HEK293 (cell line): ENCODE data around the gene TRIM34.

Experiments
- CTCF ChIA-PET: fragments of 350-600 bp; formaldehyde crosslinking; extraction: SDS; loops from one replicate; lab custom pipeline; 2021; ENCODE audit warnings: antibody characterized with exemption; lab: Yijun Ruan, JAX
- POLR2A ChIA-PET: fragments of 300-600 bp; formaldehyde crosslinking; extraction: SDS; loops from one replicate; lab custom pipeline; 2020; ENCODE audit warnings: antibody characterized with exemption, inconsistent platforms; lab: Yijun Ruan, JAX
- H3K27ac ChIP-seq: fragments of 200-500 bp; sonication (Bioruptor generic); 2 replicates; pipeline ENCODE4 v1.5.1; 2014; ENCODE audit warnings: low read depth, low read length, control low read depth, inconsistent platforms; ENCODE audit errors: extremely low read depth
- H3K36me3 ChIP-seq, 2 experiments: fragments of 200-500 bp in 1 of 2; sonication (Bioruptor generic) in 1 of 2; 1 replicate in 1 of 2; 2 replicates in 1 of 2; pipeline ENCODE4 v1.5.1; 2014 to 2017; ENCODE audit warnings: inconsistent platforms in 2 of 2, low read length in 2 of 2; ENCODE audit not compliant: control insufficient read depth in 2 of 2, insufficient read depth in 1 of 2
- H3K4me1 ChIP-seq: fragments of 200-500 bp; sonication (Bioruptor generic); 2 replicates; pipeline ENCODE4 v1.5.1; 2014; ENCODE audit warnings: mild to moderate bottlenecking, low read length, inconsistent platforms; ENCODE audit not compliant: control insufficient read depth, insufficient read depth
- H3K4me3 ChIP-seq: 2 replicates; pipeline ENCODE4 v1.5.1; 2011; ENCODE audit warnings: low read depth, mild to moderate bottlenecking, control low read depth, low read length, moderate library complexity
- H3K9me3 ChIP-seq: fragments of 200-500 bp; sonication (Bioruptor generic); 2 replicates; pipeline ENCODE4 v1.5.1; 2014; ENCODE audit warnings: low read depth, low read length, inconsistent platforms; ENCODE audit not compliant: control insufficient read depth, insufficient read depth
- BCL11A ChIP-seq: fragments of 450-650 bp; formaldehyde crosslinking; IDR thresholded peaks from 2 replicates; pipeline ENCODE4 v1.5.1; 2016; ENCODE audit warnings: low read depth, missing biosample characterization, missing genetic modification characterization
- HOXA7 ChIP-seq: sonication (generic); formaldehyde crosslinking; IDR thresholded peaks from 2 replicates; pipeline ENCODE4 v1.8.1; 2022; ENCODE audit warnings: missing genetic modification reagents, borderline replicate concordance
- HOXD13 ChIP-seq: sonication (generic); formaldehyde crosslinking; IDR thresholded peaks from 2 replicates; pipeline ENCODE4 v1.8.0; 2022; ENCODE audit warnings: missing genetic modification reagents, borderline replicate concordance
- IKZF3 ChIP-seq: fragments of 450-650 bp; IDR thresholded peaks from 2 replicates; pipeline ENCODE4 v1.5.0; 2018; ENCODE audit warnings: missing biosample characterization, mild to moderate bottlenecking, missing genetic modification characterization, moderate library complexity
- KLF9 ChIP-seq: fragments of 450-650 bp; formaldehyde crosslinking; IDR thresholded peaks from 2 replicates; pipeline ENCODE4 v1.5.1; 2016; ENCODE audit warnings: missing biosample characterization, missing genetic modification characterization, low read depth
- MZF1 ChIP-seq: fragments of 450-650 bp; formaldehyde crosslinking; IDR thresholded peaks from 2 replicates; pipeline ENCODE4 v1.5.1; 2017; ENCODE audit warnings: missing biosample characterization, missing genetic modification characterization, borderline replicate concordance
- PBX3 ChIP-seq: sonication (generic); formaldehyde crosslinking; IDR thresholded peaks from 2 replicates; pipeline ENCODE4 v1.8.1; 2022; ENCODE audit warnings: mild to moderate bottlenecking, moderate library complexity, missing genetic modification reagents
- TRIM28 ChIP-seq: IDR thresholded peaks from 2 replicates; pipeline ENCODE4 v1.6.1; 2011; ENCODE audit warnings: low read length, control low read depth, borderline replicate concordance
- ZBTB26 ChIP-seq: fragments of 450-650 bp; formaldehyde crosslinking; optimal IDR thresholded peaks from 2 replicates; pipeline ENCODE3; 2016; ENCODE audit warnings: missing biosample characterization, mild to moderate bottlenecking, missing genetic modification characterization
- ZBTB44 ChIP-seq: fragments of 450-650 bp; IDR thresholded peaks from 2 replicates; pipeline ENCODE4 v1.5.1; 2018; ENCODE audit warnings: missing biosample characterization, mild to moderate bottlenecking, missing genetic modification characterization
- ZNF146 ChIP-seq: fragments of 450-650 bp; formaldehyde crosslinking; IDR thresholded peaks from 2 replicates; pipeline ENCODE4 v1.5.1; 2016; ENCODE audit warnings: missing biosample characterization, missing genetic modification characterization
- ZNF274 ChIP-seq, 2 experiments: fragments of 200-500 bp in 1 of 2; fragments of 450-650 bp in 1 of 2; sonication (Bioruptor generic) in 1 of 2; formaldehyde crosslinking in 1 of 2; IDR thresholded peaks; 2 replicates each; pipeline versions ENCODE4 v1.5.1 to v1.6.1; 2014 to 2016; ENCODE audit warnings: borderline replicate concordance in 1 of 2, inconsistent platforms in 1 of 2, low read length in 1 of 2, missing biosample characterization in 1 of 2, missing genetic modification characterization in 1 of 2
- ZNF302 ChIP-seq: fragments of 450-650 bp; formaldehyde crosslinking; IDR thresholded peaks from 2 replicates; pipeline ENCODE4 v1.5.1; 2016; ENCODE audit warnings: missing biosample characterization, missing genetic modification characterization, low read depth
- ZNF324 ChIP-seq: fragments of 450-650 bp; formaldehyde crosslinking; IDR thresholded peaks from 2 replicates; pipeline ENCODE4 v1.5.1; 2016; ENCODE audit warnings: missing biosample characterization, missing genetic modification characterization
- ZNF350 ChIP-seq: fragments of 450-650 bp; formaldehyde crosslinking; IDR thresholded peaks from 2 replicates; pipeline ENCODE4 v1.5.0; 2017; ENCODE audit warnings: missing biosample characterization, mild to moderate bottlenecking, missing genetic modification characterization
- ZNF354C ChIP-seq: fragments of 450-650 bp; formaldehyde crosslinking; IDR thresholded peaks from 2 replicates; pipeline ENCODE4 v1.5.1; 2016; ENCODE audit warnings: missing biosample characterization, missing genetic modification characterization, low read depth, borderline replicate concordance
- ZNF416 ChIP-seq: fragments of 450-650 bp; formaldehyde crosslinking; IDR thresholded peaks from 2 replicates; pipeline ENCODE4 v1.5.1; 2016; ENCODE audit warnings: missing biosample characterization, missing genetic modification characterization
- ZNF514 ChIP-seq: fragments of 450-650 bp; formaldehyde crosslinking; IDR thresholded peaks from 2 replicates; pipeline ENCODE4 v1.5.1; 2016; ENCODE audit warnings: missing biosample characterization, missing genetic modification characterization
- ZNF518A ChIP-seq: fragments of 450-650 bp; formaldehyde crosslinking; conservative IDR thresholded peaks from 2 replicates; pipeline ENCODE4 v1.5.1; 2016; ENCODE audit warnings: low read depth, missing biosample characterization, missing genetic modification characterization
- ZNF544 ChIP-seq: fragments of 450-650 bp; formaldehyde crosslinking; IDR thresholded peaks from 2 replicates; pipeline ENCODE4 v1.5.0; 2017; ENCODE audit warnings: missing biosample characterization, missing genetic modification characterization
- ZNF596 ChIP-seq: fragments of 450-650 bp; IDR thresholded peaks from 2 replicates; pipeline ENCODE4 v1.5.0; 2018; ENCODE audit warnings: missing biosample characterization, mild to moderate bottlenecking, missing genetic modification characterization, moderate library complexity
- ZNF624 ChIP-seq: fragments of 450-650 bp; formaldehyde crosslinking; IDR thresholded peaks from 2 replicates; pipeline ENCODE4 v1.5.1; 2017; ENCODE audit warnings: missing biosample characterization, missing genetic modification characterization
- ZNF629 ChIP-seq: fragments of 450-650 bp; formaldehyde crosslinking; IDR thresholded peaks from 2 replicates; pipeline ENCODE4 v1.5.1; 2017; ENCODE audit warnings: missing biosample characterization, missing genetic modification characterization
- ZNF692 ChIP-seq: fragments of 450-650 bp; formaldehyde crosslinking; IDR thresholded peaks from 2 replicates; pipeline ENCODE4 v1.5.1; 2016; ENCODE audit warnings: missing biosample characterization, missing genetic modification characterization
- ZNF76 ChIP-seq: fragments of 450-650 bp; formaldehyde crosslinking; IDR thresholded peaks from 2 replicates; pipeline ENCODE4; 2016; ENCODE audit warnings: low read depth, missing biosample characterization, missing genetic modification characterization, borderline replicate concordance
- ZSCAN4 ChIP-seq: fragments of 450-650 bp; formaldehyde crosslinking; IDR thresholded peaks from 2 replicates; pipeline ENCODE4 v1.5.1; 2017; ENCODE audit warnings: missing biosample characterization, missing genetic modification characterization

Gene TRIM34

GRCh38 chr11:5625281-5625680 lies 480 bp downstream of the TRIM34 start:
- Histone ChIP-seq H3K4me3 (no peak overlapping the region), H3K4me1 (no peaks in the 10 kb centered on the region), H3K27ac (no peak overlapping the region), H3K36me3 (no peaks in the 10 kb centered on the region), H3K9me3 (no peaks in the 10 kb centered on the region)
- TF ChIP-seq ZNF544 (no peak), KLF9 (no peak), MZF1 (no peak), HOXA7 (CRISPR knock-in tag) (no peak), BCL11A (tag by site-specific recombination) (no peak), ZNF302 (tag by site-specific recombination) (no peak), ZNF629 (tag by site-specific recombination) (no peak), ZNF518A (tag by site-specific recombination) (no peak), ZNF692 (no peak), ZNF146 (no peak), ZSCAN4 (tag by site-specific recombination) (no peak), ZBTB26 (no peak), IKZF3 (tag by site-specific recombination) (no peak), ZNF514 (no peak), ZNF350 (no peak), ZNF596 (no peak)
- TF ChIP-seq, all 188 proteins: peak for 0
- ChIA-PET POLR2A (no interaction called here), CTCF (no interaction called here)

GRCh38 chr11:5626196-5626595 lies 1.4 kb downstream of the TRIM34 start:
- POLR2A ChIA-PET, result no interaction called here
- TF ChIP-seq ZNF76 (tag by site-specific recombination) (no peak), ZNF274 (IDR thresholded peaks at IDR 0.05; ENCODE audit: low read length) (no peak), ZNF274 (tag by site-specific recombination; IDR thresholded peaks at IDR 0.05; ENCODE audit: borderline replicate concordance) (no peak), PBX3 (no peak), ZNF624 (tag by site-specific recombination) (no peak), HOXD13 (CRISPR knock-in tag) (no peak), ZNF354C (tag by site-specific recombination) (no peak), ZNF416 (tag by site-specific recombination) (no peak), TRIM28 (no peak), ZBTB44 (no peak), ZNF324 (tag by site-specific recombination) (no peak)

More at GRCh38 chr11:5626196-5626595, 1.4 kb downstream of the TRIM34 start:
- no peak overlapping the region for H3K27ac ChIP-seq
- no peak overlapping the region for H3K4me3 ChIP-seq
- H3K36me3 ChIP-seq, result no peaks in the 10 kb centered on the region
- no peaks in the 10 kb centered on the region for H3K4me1 ChIP-seq
- CTCF ChIA-PET, result no interaction called here
- H3K9me3 ChIP-seq, result no peaks in the 10 kb centered on the region
